Fibroblast of pulmonary artery (primary cell): Measurements from ENCODE around the gene ANK2.
A peak's percentile ranks its signal among the peaks of the same experiment; 100 is the strongest.

Source experiments
- DNase-seq: peaks from one replicate; pipeline ENCODE4 v3.0.0-alpha.2; 2010; ENCODE audit warnings: low read depth
- H3K4me3 ChIP-seq: replicated peaks from 2 replicates; pipeline ENCODE4 v1.5.1; 2011; ENCODE audit warnings: low read depth, mild to moderate bottlenecking, control low read depth, low read length, moderate library complexity
- TF ChIP-seq, protein P1 (sequence below): IDR thresholded peaks from 2 replicates; pipeline ENCODE4 v1.5.1; 2011; ENCODE audit warnings: mild to moderate bottlenecking, control low read depth, low read length, inconsistent platforms; ENCODE audit errors: missing control alignments

The ANK2 gene

DNA sequence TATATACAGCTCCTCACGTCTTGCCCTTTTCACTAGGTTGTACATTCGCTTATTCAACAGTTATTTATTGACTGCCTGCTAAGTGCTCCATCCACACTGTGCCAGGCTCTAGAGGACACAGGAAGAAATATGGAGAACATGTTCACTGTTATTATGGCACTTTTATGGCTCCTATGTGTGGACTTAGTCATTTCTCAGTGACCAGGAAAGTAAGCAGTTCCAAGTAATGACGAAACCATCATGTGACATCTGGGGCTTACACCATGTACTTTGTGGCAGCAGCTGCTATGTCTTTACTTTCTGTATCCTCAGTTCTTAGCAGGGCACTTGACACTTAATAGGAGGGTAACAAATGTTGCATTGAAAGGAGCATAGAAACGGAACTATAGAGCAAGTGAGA lies 278.0 kb downstream of the ANK2 start:
- TF ChIP-seq, protein P1, sequence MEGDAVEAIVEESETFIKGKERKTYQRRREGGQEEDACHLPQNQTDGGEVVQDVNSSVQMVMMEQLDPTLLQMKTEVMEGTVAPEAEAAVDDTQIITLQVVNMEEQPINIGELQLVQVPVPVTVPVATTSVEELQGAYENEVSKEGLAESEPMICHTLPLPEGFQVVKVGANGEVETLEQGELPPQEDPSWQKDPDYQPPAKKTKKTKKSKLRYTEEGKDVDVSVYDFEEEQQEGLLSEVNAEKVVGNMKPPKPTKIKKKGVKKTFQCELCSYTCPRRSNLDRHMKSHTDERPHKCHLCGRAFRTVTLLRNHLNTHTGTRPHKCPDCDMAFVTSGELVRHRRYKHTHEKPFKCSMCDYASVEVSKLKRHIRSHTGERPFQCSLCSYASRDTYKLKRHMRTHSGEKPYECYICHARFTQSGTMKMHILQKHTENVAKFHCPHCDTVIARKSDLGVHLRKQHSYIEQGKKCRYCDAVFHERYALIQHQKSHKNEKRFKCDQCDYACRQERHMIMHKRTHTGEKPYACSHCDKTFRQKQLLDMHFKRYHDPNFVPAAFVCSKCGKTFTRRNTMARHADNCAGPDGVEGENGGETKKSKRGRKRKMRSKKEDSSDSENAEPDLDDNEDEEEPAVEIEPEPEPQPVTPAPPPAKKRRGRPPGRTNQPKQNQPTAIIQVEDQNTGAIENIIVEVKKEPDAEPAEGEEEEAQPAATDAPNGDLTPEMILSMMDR = no peak
- DNase-seq = peak; percentile 33
- no peak overlapping the region for H3K4me3 ChIP-seq

DNA sequence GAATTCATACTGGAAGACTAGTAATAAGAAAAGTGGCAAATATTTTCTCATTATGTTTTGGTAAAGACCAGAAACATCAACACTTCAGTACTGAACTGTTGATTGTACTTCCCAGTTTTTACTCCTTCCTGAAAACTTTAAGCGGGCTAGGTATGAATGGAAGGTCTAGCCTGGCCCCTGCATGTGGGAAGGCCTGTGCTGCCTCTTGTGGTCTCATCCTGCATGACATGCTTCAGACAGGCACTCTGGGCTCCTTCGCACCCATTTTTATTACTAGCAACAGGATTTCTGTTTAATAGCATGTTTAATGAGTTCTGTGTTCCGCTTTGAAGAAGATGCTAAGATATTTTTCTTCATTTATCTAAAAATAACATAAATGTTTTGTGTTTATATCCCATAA lies 279.1 kb downstream of the ANK2 start:
- peak; percentile 16 for DNase-seq
- no peak overlapping the region for H3K4me3 ChIP-seq
- TF ChIP-seq, protein P1 = peak; percentile 45

DNA sequence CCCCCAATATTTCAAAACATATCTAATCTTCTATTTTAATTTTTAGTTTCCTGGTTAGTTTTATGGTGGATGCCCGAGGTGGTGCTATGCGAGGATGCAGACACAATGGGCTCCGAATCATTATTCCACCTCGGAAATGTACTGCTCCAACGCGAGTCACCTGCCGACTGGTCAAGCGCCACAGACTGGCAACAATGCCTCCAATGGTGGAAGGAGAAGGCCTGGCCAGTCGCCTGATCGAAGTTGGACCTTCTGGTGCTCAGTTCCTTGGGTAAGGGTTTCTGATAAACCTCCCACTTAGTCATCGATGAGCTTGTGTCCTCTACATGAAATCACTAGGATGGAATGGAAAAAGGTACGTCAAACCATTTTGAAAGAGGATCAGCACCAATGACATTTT lies 280.7 kb downstream of the ANK2 start:
- no peak overlapping the region for H3K4me3 ChIP-seq
- no peak for DNase-seq
- TF ChIP-seq, protein P1 = no peak

DNA sequence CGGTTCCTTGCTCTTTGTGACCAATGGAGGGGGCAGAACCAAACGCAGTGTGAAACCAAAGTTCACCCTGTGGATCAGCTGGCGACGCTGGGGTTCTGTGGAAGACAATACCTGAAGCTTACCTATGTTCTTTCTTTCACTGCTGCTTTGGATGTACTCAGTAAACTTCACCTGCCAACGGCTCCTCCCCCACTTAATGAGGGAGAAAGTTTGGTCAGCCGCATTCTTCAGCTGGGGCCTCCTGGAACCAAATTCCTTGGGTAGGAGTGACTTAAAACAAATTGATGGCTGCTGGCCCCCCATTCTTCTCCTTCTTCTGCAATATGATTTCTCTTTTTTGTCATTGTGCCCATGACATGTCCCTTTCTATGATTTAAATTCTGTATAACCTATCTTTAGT lies 282.4 kb downstream of the ANK2 start:
- DNase-seq = no peak
- no peak overlapping the region for H3K4me3 ChIP-seq
- TF ChIP-seq, protein P1 = no peak

DNA sequence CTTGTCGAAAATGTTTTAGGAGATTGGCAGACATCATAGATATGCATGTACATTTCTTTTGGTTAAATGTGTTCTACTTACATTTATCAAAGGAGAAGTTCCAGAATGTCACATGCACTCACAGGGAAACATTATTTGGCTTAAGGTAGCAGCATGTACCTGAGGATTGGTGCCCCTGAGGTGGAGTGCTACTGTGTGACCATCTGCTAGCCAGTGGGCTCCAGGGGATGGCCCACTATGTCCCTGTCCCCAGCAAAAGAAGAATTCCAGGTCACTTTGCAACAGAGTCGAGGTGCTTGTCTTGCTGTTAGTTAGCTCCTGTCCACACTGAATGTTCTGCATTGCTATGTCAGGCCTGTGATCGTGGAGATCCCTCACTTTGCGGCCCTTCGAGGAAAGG lies 283.2 kb downstream of the ANK2 start:
- H3K4me3 ChIP-seq = no peak overlapping the region
- DNase-seq = no peak
- TF ChIP-seq, protein P1 = no peak

DNA sequence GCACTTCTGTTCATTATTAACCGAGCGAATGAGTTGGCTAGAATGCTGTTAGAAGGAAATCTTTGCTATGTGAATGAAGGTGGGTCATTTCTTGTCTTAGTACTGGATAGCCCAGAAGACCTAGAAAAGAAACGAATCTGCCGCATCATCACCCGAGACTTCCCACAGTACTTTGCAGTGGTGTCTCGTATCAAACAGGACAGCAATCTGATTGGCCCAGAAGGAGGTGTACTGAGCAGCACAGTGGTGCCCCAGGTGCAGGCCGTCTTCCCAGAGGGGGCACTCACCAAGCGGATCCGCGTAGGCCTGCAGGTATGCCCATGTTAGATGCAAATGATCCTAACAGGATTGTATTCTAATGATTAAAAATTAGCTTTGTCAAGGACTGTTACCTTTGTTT lies 286.3 kb downstream of the ANK2 start:
- TF ChIP-seq, protein P1 = no peak
- DNase-seq = no peak
- H3K4me3 ChIP-seq = no peak overlapping the region

DNA sequence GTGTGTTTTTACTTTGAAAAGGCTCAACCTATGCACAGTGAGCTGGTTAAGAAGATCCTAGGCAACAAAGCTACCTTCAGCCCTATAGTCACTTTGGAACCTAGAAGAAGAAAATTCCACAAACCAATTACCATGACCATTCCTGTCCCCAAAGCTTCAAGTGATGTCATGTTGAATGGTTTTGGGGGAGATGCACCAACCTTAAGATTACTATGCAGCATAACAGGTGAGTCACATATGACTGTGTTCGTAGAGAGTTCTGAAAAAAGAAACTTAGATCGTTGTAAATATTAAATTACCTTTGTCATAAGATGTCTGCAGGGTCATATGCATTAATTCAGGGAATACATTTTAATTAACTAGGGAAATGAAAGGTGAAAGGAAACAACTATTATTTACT lies 287.1 kb downstream of the ANK2 start:
- DNase-seq = no peak

More for the DNA sequence above, 287.1 kb downstream of the ANK2 start:
- TF ChIP-seq, protein P1 = no peak
- no peak overlapping the region for H3K4me3 ChIP-seq
